HepG2 (cell line): ENCODE measurements around the gene CHRNB1. TPM values are rescaled to one million over a fixed set of nuclear protein-coding genes. Genes with fewer than 3 reads are reported as not detected.

Experiments
- GPBP1L1 ChIP-seq: sonication (generic); formaldehyde crosslinking; IDR thresholded peaks from 2 replicates; pipeline ENCODE4 v1.5.0; 2020; ENCODE audit warnings: mild to moderate bottlenecking, missing genetic modification reagents
- JDP2 ChIP-seq: sonication (generic); formaldehyde crosslinking; IDR thresholded peaks from 2 replicates; pipeline ENCODE4 v1.8.1; 2022; ENCODE audit warnings: missing genetic modification reagents, borderline replicate concordance
- KDM4B ChIP-seq: sonication (generic); formaldehyde crosslinking; IDR thresholded peaks from 2 replicates; pipeline ENCODE4 v1.4.0; 2020; ENCODE audit warnings: missing genetic modification reagents
- KLF6 ChIP-seq: IDR thresholded peaks from 2 replicates; pipeline ENCODE4 v1.8.0; 2016; ENCODE audit warnings: missing biosample characterization, missing genetic modification reagents
- KLF9 ChIP-seq: IDR thresholded peaks from 2 replicates; pipeline ENCODE4 v1.6.1; 2016; ENCODE audit warnings: low read depth
- MAZ ChIP-seq, 2 experiments: sonication (generic) in 1 of 2; formaldehyde crosslinking in 1 of 2; IDR thresholded peaks; 2 replicates each; pipeline versions ENCODE4 v1.5.0 to v1.6.1; 2012 to 2020; ENCODE audit warnings: low read depth in 2 of 2, mild to moderate bottlenecking in 2 of 2, borderline replicate concordance in 1 of 2, improper control_type of control experiment in 1 of 2, low read length in 1 of 2, missing genetic modification reagents in 1 of 2, moderate library complexity in 1 of 2
- MED8 ChIP-seq: sonication (generic); formaldehyde crosslinking; IDR thresholded peaks from 2 replicates; pipeline ENCODE4 v1.8.1; 2023; ENCODE audit warnings: mild to moderate bottlenecking, missing genetic modification reagents; ENCODE audit not compliant: insufficient replicate concordance
- NFYB ChIP-seq: sonication (generic); formaldehyde crosslinking; IDR thresholded peaks from 2 replicates; pipeline ENCODE4 v1.4.0; 2020; ENCODE audit warnings: missing genetic modification reagents
- ONECUT2 ChIP-seq: sonication (generic); formaldehyde crosslinking; IDR thresholded peaks from 2 replicates; pipeline ENCODE4 v1.4.0; 2020; ENCODE audit warnings: missing genetic modification reagents
- RORA ChIP-seq: sonication (generic); formaldehyde crosslinking; IDR thresholded peaks from 2 replicates; pipeline ENCODE4 v1.5.0; 2020; ENCODE audit warnings: mild to moderate bottlenecking, missing genetic modification reagents, moderate library complexity
- SMYD3 ChIP-seq: sonication (generic); formaldehyde crosslinking; IDR thresholded peaks from 2 replicates; pipeline ENCODE4 v1.8.1; 2023; ENCODE audit warnings: mild to moderate bottlenecking, missing genetic modification reagents
- SNAI1 ChIP-seq: sonication (generic); formaldehyde crosslinking; IDR thresholded peaks from 2 replicates; pipeline ENCODE4 v1.5.0; 2020; ENCODE audit warnings: mild to moderate bottlenecking, missing genetic modification reagents, borderline replicate concordance
- TCF12 ChIP-seq, 2 experiments: fragments of 450-650 bp in 1 of 2; sonication (generic) in 1 of 2; formaldehyde crosslinking in 1 of 2; IDR thresholded peaks; 2 replicates each; pipeline versions ENCODE4 v1.6.1 to v1.8.0; 2017 to 2022; ENCODE audit warnings: antibody characterized with exemption in 1 of 2, mild to moderate bottlenecking in 1 of 2, missing genetic modification reagents in 1 of 2, moderate library complexity in 1 of 2
- TFE3 ChIP-seq: IDR thresholded peaks from 2 replicates; pipeline ENCODE4 v1.6.1; 2016
- ZFYVE20 ChIP-seq: sonication (generic); formaldehyde crosslinking; IDR thresholded peaks from 2 replicates; pipeline ENCODE4 v1.8.0; 2023; ENCODE audit warnings: low read depth, mild to moderate bottlenecking, moderate library complexity, missing genetic modification reagents, borderline replicate concordance
- ZNF33A ChIP-seq: sonication (generic); formaldehyde crosslinking; IDR thresholded peaks from 2 replicates; pipeline ENCODE4 v1.5.1; 2020; ENCODE audit warnings: missing genetic modification reagents, mild to moderate bottlenecking, moderate library complexity, borderline replicate concordance
- ZNF530 ChIP-seq: sonication (generic); formaldehyde crosslinking; IDR thresholded peaks from 2 replicates; pipeline ENCODE4 v1.5.0; 2020; ENCODE audit warnings: low read depth, mild to moderate bottlenecking, missing genetic modification reagents
- ZNF776 ChIP-seq: sonication (generic); formaldehyde crosslinking; IDR thresholded peaks from 2 replicates; pipeline ENCODE4 v1.4.0; 2020; ENCODE audit warnings: mild to moderate bottlenecking, missing genetic modification reagents
- ZNF879 ChIP-seq: sonication (generic); formaldehyde crosslinking; IDR thresholded peaks from 2 replicates; pipeline ENCODE4 v1.8.1; 2023; ENCODE audit warnings: missing genetic modification reagents
- polyA plus RNA-seq, 8 experiments: library from polyadenylated mRNA; depleted of rRNA in 3 of 8; stranded (reverse) in 7 of 8; unstranded in 1 of 8; fragments of >200 nt; fragmentation: Illumina TruSeq in 4 of 8; extraction: Trizol in 4 of 8; gene quantifications; 2 replicates each; pipeline versions ENCODE4 v1.2.1 to v1.2.3, GENCODE V29; 2011 to 2016; ENCODE audit warnings: low read depth in 4 of 8, missing spikeins in 1 of 8, mixed read lengths in 1 of 8; ENCODE audit not compliant: insufficient read depth in 1 of 8
- total RNA-seq, 5 experiments: library from RNA; depleted of rRNA; stranded (reverse); fragments of >200 nt; fragmentation: Illumina TruSeq; extraction: Trizol; gene quantifications; 2 replicates each; pipeline ENCODE4 v1.2.3, GENCODE V29; 2016; ENCODE audit warnings: low read depth in 1 of 5
- TF ChIP-seq, protein P1 (sequence below): sonication (generic); formaldehyde crosslinking; IDR thresholded peaks from 2 replicates; pipeline ENCODE4 v1.8.0; 2022; ENCODE audit warnings: missing genetic modification reagents, mild to moderate bottlenecking, moderate library complexity, borderline replicate concordance

CHRNB1 gene
- total and polyA plus RNA-seq, 2 of the 13 experiments (the other 11 are each of a cell fraction or from before 2014, with no cell fraction given) = 5.4 to 33.7 TPM

- TF ChIP-seq NFYB (no peak; the same call in 1 of the 2 replicates), JDP2 (CRISPR knock-in tag) (no peak; the same call in 1 of the 2 replicates), ZNF530 (CRISPR knock-in tag) (no peak), RORA (CRISPR knock-in tag) (no peak), TFE3 (CRISPR knock-in tag) (peak; percentile 24; the same call in 1 of the 2 replicates), TCF12 (IDR thresholded peaks at IDR 0.05) (no peak), TCF12 (CRISPR knock-in tag; IDR thresholded peaks at IDR 0.05) (no peak), MAZ (IDR thresholded peaks at IDR 0.05; ENCODE audit: borderline replicate concordance, low read depth, low read length) (peak; percentile 56; the same call in 1 of the 2 replicates), MAZ (CRISPR knock-in tag; IDR thresholded peaks at IDR 0.05; ENCODE audit: low read depth) (peak; percentile 82), ZNF33A (CRISPR knock-in tag) (no peak), SMYD3 (CRISPR knock-in tag) (no peak), MED8 (no peak), SNAI1 (peak; percentile 93; the same call in 1 of the 2 replicates), KLF6 (0 out of 2 replicates have a peak, but pooled peaks have one; percentile 58), KLF9 (CRISPR knock-in tag) (no peak; the same call in 1 of the 2 replicates), GPBP1L1 (CRISPR knock-in tag) (no peak), ZNF776 (CRISPR knock-in tag) (peak; percentile 58; the same call in 1 of the 2 replicates), ONECUT2 (CRISPR knock-in tag) (no peak), ZNF879 (CRISPR knock-in tag) (no peak), KDM4B (CRISPR knock-in tag) (no peak), ZFYVE20 (CRISPR knock-in tag) (no peak)
- TF ChIP-seq, protein P1, sequence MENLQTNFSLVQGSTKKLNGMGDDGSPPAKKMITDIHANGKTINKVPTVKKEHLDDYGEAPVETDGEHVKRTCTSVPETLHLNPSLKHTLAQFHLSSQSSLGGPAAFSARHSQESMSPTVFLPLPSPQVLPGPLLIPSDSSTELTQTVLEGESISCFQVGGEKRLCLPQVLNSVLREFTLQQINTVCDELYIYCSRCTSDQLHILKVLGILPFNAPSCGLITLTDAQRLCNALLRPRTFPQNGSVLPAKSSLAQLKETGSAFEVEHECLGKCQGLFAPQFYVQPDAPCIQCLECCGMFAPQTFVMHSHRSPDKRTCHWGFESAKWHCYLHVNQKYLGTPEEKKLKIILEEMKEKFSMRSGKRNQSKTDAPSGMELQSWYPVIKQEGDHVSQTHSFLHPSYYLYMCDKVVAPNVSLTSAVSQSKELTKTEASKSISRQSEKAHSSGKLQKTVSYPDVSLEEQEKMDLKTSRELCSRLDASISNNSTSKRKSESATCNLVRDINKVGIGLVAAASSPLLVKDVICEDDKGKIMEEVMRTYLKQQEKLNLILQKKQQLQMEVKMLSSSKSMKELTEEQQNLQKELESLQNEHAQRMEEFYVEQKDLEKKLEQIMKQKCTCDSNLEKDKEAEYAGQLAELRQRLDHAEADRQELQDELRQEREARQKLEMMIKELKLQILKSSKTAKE (CRISPR knock-in tag) = 0 out of 2 replicates have a peak, but pooled peaks have one; percentile 33
Measured at GRCh38 chr17:7444682-7445618, at the start of gene CHRNB1 (continued).
